SK-N-SH treated with all-trans-retinoic acid at 6 μM for 48 hours (cell line): ENCODE results near the gene RIMKLA.

Source experiments
- BACH2 ChIP-seq: fragments of 250-450 bp; sonication (Bioruptor Pico); IDR thresholded peaks from 2 replicates; pipeline ENCODE4 v1.9.0; 2021; ENCODE audit warnings: mild to moderate bottlenecking, borderline replicate concordance
- CREB5 ChIP-seq: fragments of 250-450 bp; sonication (Bioruptor Pico); IDR thresholded peaks from 2 replicates; pipeline ENCODE4 v1.5.1; 2020; ENCODE audit warnings: low read depth, mild to moderate bottlenecking, moderate library complexity
- GLIS3 ChIP-seq: fragments of 250-450 bp; sonication (Bioruptor Pico); IDR thresholded peaks from 2 replicates; pipeline ENCODE4 v1.5.0; 2020; ENCODE audit warnings: mild to moderate bottlenecking, moderate library complexity
- OSR1 ChIP-seq: fragments of 250-450 bp; sonication (Bioruptor Pico); IDR thresholded peaks from 2 replicates; pipeline ENCODE4 v1.8.0; 2022; ENCODE audit warnings: moderate library complexity, mild to moderate bottlenecking, inconsistent platforms
- PATZ1 ChIP-seq: fragments of 250-450 bp; sonication (Bioruptor Pico); IDR thresholded peaks from 2 replicates; pipeline ENCODE4 v1.8.0; 2020; ENCODE audit warnings: mild to moderate bottlenecking, moderate library complexity, borderline replicate concordance
- POU6F1 ChIP-seq: fragments of 250-450 bp; sonication (Bioruptor Pico); IDR thresholded peaks from 2 replicates; pipeline ENCODE4 v1.8.0; 2021; ENCODE audit warnings: low read depth, mild to moderate bottlenecking, moderate library complexity, borderline replicate concordance
- RARB ChIP-seq: fragments of 250-450 bp; sonication (Bioruptor Pico); IDR thresholded peaks from 2 replicates; pipeline ENCODE4 v1.8.0; 2021; ENCODE audit warnings: mild to moderate bottlenecking, moderate library complexity
- TOX ChIP-seq: fragments of 250-450 bp; sonication (Bioruptor Pico); IDR thresholded peaks from 2 replicates; pipeline ENCODE4 v1.8.0; 2021; ENCODE audit warnings: mild to moderate bottlenecking, moderate library complexity, borderline replicate concordance
- ZC3H10 ChIP-seq: fragments of 250-450 bp; sonication (Bioruptor Pico); IDR thresholded peaks from 2 replicates; pipeline ENCODE4 v1.5.1; 2021; ENCODE audit warnings: mild to moderate bottlenecking, moderate library complexity
- ZFP3 ChIP-seq: fragments of 250-450 bp; sonication (Bioruptor Pico); IDR thresholded peaks from 2 replicates; pipeline ENCODE4 v1.5.0; 2020; ENCODE audit warnings: mild to moderate bottlenecking, moderate library complexity
- ZFP30 ChIP-seq: fragments of 450-650 bp; formaldehyde crosslinking; IDR thresholded peaks from 2 replicates; pipeline ENCODE4 v1.5.0; 2022; ENCODE audit warnings: mild to moderate bottlenecking, moderate library complexity
- ZNF565 ChIP-seq: fragments of 450-650 bp; formaldehyde crosslinking; conservative IDR thresholded peaks from 2 replicates; pipeline ENCODE4 v1.5.0; 2020; ENCODE audit warnings: low read depth, mild to moderate bottlenecking, moderate library complexity
- ZNF70 ChIP-seq: fragments of 450-650 bp; formaldehyde crosslinking; IDR thresholded peaks from 2 replicates; pipeline ENCODE4 v1.5.0; 2020; ENCODE audit warnings: mild to moderate bottlenecking, moderate library complexity
- TF ChIP-seq, protein P1 (sequence below): fragments of 250-450 bp; sonication (Bioruptor Pico); IDR thresholded peaks from 2 replicates; pipeline ENCODE4 v1.5.0; 2020; ENCODE audit warnings: mild to moderate bottlenecking, moderate library complexity

DNA sequence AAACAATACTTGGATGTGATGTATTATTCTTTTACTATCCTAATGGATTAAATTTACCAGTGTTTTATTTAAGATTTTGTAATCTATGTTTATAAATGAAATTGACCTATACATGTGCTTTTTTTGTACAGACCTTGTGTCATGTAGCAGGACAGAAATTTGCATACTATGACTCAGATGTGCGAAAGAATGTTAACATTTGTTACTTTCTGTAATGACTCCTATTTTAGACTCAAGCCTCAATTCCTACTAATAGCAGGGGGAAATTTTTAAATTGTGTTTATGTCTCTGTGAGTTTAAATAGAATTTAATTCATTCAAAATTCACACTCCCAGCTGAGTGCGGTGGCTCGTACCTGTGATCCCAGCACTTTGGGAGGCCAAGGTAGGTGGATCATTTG lies 21.8 kb upstream of the RIMKLA start:
- TF ChIP-seq RARB (CRISPR knock-in tag): no peak
- TF ChIP-seq PATZ1 (CRISPR knock-in tag): no peak
- no peak for TF ChIP-seq ZC3H10
- TF ChIP-seq TOX (CRISPR knock-in tag): no peak
- no peak for TF ChIP-seq GLIS3 (CRISPR knock-in tag)
- no peak for TF ChIP-seq ZNF70 (CRISPR knock-in tag)
- no peak for TF ChIP-seq ZNF565 (CRISPR knock-in tag)
- TF ChIP-seq, protein P1, sequence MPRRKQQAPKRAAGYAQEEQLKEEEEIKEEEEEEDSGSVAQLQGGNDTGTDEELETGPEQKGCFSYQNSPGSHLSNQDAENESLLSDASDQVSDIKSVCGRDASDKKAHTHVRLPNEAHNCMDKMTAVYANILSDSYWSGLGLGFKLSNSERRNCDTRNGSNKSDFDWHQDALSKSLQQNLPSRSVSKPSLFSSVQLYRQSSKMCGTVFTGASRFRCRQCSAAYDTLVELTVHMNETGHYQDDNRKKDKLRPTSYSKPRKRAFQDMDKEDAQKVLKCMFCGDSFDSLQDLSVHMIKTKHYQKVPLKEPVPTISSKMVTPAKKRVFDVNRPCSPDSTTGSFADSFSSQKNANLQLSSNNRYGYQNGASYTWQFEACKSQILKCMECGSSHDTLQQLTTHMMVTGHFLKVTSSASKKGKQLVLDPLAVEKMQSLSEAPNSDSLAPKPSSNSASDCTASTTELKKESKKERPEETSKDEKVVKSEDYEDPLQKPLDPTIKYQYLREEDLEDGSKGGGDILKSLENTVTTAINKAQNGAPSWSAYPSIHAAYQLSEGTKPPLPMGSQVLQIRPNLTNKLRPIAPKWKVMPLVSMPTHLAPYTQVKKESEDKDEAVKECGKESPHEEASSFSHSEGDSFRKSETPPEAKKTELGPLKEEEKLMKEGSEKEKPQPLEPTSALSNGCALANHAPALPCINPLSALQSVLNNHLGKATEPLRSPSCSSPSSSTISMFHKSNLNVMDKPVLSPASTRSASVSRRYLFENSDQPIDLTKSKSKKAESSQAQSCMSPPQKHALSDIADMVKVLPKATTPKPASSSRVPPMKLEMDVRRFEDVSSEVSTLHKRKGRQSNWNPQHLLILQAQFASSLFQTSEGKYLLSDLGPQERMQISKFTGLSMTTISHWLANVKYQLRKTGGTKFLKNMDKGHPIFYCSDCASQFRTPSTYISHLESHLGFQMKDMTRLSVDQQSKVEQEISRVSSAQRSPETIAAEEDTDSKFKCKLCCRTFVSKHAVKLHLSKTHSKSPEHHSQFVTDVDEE: no peak
- no peak for TF ChIP-seq POU6F1 (CRISPR knock-in tag)
- no peak for TF ChIP-seq ZFP3 (CRISPR knock-in tag)
- no peak for TF ChIP-seq ZFP30
- TF ChIP-seq CREB5 (CRISPR knock-in tag): no peak
- TF ChIP-seq BACH2 (CRISPR knock-in tag): no peak
- no peak for TF ChIP-seq OSR1
